ENCODE data around the gene EFCAB6.

Gene EFCAB6

DNA sequence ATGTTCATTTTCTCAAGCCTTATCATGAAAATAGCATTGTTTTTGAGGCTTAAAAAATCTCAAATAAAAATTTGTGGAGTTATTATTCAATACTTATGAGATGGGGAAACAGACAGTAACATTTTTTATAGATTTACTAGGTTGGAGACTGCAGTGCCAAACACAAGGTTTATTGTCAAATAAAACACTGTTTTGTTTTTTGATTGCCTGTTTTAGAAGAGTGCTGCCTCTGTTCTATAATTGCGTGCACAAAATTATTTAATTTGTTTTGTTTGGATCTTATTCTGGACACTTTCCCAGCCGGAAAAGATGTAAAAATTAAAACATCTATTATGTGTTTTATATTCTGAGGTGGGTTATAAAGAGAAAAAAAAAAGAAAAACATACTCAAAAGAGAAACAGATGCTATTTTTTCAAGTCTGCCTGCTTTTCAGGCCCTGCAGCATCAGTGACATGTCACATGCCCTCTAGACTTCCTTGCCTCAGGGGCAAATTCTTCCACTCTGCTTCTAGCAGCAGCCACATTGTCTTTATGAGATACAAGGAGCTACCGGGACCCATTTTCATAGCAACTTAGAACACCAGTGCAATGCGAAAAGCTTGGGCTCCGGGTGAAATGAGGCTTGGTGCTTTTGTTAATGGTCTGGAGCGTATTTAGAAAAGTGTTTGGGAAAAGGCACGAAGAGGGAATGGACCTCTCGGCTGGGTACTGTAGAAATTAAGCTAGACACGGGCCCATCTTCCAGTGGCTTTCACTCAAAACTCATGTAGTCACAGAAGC lies 77.5 kb downstream of the EFCAB6 start:
- FAIRE-seq (no peak), DNase-seq (ENCODE audit: insufficient read length, low spot score) (no peak)
- no peak for TF ChIP-seq POLR2A (IDR thresholded peaks at IDR 0.05; ENCODE audit: low read depth, low read length)

DNA sequence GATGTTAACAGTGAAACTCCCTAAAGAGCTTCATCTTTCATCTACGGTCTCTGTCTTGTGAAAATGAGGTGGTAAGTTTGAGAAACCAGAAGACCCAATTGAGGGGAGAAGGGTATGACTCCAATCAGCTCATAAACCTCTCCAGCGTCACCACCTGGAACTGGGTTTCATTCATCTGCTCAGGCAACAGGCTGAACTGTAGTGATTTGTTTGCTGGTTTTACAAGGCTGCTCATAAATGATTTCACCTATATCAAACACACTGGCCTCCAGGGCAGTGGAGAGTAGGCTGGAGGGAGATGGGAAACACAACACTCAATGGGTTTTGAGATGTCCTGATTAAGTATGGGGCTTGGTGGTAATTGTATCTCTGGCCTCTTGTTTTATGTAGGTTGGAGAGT lies 79.0 kb downstream of the EFCAB6 start:
- no peak for FAIRE-seq
- DNase-seq (ENCODE audit: insufficient read length, low spot score), result no peak
- no peak for TF ChIP-seq POLR2A (IDR thresholded peaks at IDR 0.05; ENCODE audit: low read depth, low read length)

DNA sequence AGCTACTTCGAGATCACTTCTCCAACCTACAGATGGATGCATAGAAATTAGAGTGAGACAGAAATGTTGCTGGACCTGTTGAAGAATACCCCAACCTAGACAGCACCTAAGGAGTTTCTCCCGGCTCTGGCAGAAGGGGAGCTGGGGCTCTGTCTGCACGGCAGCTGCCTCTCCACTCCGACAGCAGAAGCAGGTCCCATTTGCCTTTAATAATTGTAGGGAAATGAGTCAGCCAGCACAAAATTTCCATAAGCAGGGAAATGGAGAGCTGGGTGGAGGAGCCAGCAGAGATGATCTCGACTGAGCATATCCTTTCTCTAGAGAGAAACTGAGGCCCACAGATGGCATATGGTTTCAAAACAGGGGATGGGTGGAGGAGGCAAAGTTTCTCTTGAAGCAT lies 80.1 kb downstream of the EFCAB6 start:
- no peak for FAIRE-seq
- TF ChIP-seq POLR2A (IDR thresholded peaks at IDR 0.05; ENCODE audit: low read depth, low read length), result no peak
- no peak for DNase-seq (ENCODE audit: insufficient read length, low spot score)

DNA sequence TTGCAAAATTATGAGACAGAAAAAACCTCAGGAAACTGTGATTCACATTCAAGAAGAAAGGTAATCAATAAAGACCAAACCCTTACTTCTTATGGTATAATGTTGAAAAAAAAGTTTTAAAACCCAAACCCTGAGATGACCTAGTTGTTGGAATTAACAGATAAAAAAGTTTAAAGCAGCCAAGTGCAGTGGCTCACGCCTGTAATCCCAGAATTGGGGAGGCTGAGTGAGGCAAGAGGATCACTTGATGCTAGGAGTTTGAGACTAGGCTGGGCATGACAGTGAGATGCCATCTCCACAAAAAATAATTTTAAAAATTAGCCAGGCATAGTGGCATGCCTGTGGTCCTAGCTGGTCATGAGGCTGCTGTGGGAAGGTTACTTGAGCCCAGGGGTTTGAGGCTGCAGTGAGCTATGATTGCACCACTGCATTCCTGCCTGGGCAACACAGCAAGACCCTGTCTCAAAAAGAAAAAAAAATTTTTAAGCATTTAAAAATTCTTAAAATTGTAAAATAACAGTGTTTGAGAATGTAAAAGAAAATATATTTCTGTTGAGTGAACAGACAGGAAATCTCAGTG lies 85.1 kb downstream of the EFCAB6 start:
- no peak for FAIRE-seq
- TF ChIP-seq POLR2A (IDR thresholded peaks at IDR 0.05; ENCODE audit: low read depth, low read length), result no peak
- no peak for DNase-seq (ENCODE audit: insufficient read length, low spot score)

DNA sequence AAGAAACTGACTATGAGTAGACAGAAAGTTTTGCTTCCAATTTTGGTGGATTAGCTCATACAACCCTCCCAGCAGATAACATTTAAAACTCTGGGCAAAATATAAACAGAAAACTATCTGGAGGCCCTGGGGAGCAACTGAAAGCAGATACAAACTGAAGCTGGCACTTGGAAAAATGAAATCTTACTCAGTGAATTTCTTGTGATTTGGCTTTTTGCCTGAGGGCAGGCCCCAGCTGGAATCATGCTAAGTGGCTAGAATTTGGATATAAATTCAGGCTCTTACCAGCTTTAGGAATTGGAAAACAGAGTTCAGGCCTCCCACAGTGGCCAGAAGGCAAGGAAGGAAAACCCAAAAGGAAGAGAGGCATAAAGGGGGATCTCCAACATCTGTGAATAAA lies 85.8 kb downstream of the EFCAB6 start:
- no peak for DNase-seq (ENCODE audit: insufficient read length, low spot score)
- FAIRE-seq, result no peak
- no peak for TF ChIP-seq POLR2A (IDR thresholded peaks at IDR 0.05; ENCODE audit: low read depth, low read length)

DNA sequence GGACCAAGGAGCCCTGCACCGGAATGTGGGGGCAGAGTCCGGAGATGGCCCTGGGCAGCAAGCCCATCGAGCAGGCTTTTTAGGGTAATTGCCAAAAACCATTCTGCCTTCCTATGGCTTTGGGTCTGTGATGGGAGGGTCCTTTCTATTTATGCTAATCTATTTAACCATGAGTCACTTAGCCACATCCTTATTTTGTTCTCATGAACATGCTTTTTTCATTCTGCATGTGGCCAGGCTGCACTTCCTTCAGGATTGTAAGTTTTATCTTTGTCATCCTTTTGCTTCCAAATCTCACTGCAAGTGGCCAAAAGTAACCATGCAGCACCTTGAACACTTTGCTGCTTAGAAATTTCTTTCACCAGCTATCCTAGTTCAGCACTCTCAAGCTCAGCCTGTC lies 88.3 kb downstream of the EFCAB6 start:
- DNase-seq (ENCODE audit: insufficient read length, low spot score) (no peak), FAIRE-seq (no peak)
- no peak for TF ChIP-seq POLR2A (IDR thresholded peaks at IDR 0.05; ENCODE audit: low read depth, low read length)

DNA sequence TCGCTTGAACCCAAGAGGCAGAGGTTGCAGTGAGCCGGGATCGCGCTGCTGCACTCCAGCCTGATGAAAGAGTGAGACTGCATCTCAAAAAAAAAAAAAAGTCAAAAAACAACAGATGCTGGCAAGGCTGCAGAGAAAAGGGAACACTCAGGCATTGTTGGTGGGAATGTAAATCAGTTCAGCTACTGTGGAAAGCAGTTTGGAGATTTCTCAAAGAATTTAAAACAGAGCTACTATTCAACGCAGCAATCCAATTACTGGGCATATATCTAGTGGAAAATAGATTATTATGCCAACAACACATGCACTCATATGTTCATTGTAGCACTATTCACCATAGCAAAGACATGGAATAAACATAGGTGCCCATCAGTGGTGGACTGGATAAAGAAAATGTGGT lies 89.7 kb downstream of the EFCAB6 start:
- no peak for TF ChIP-seq POLR2A (IDR thresholded peaks at IDR 0.05; ENCODE audit: low read depth, low read length)
- no peak for DNase-seq (ENCODE audit: insufficient read length, low spot score)
- no peak for FAIRE-seq

DNA sequence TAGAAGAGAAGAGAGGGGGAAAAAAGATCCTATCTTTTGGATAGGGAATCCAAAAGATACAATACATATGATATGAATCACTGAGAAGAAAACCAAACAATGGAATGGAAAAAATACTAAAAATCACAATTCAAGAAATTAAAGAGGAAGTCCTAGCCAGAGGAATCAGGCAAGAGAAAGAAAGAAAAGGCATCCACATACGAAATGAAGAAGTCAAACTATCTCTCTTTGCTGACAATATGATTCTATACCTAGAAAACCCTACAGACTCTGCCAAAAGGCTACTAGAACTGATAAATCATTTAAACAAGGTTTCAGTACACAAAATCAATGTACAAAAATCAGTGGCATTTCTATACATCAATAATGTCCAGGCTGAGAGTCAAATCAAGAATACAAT lies 91.4 kb downstream of the EFCAB6 start:
- TF ChIP-seq POLR2A (IDR thresholded peaks at IDR 0.05; ENCODE audit: low read depth, low read length), result no peak
- no peak for FAIRE-seq
- no peak for DNase-seq (ENCODE audit: insufficient read length, low spot score)

DNA sequence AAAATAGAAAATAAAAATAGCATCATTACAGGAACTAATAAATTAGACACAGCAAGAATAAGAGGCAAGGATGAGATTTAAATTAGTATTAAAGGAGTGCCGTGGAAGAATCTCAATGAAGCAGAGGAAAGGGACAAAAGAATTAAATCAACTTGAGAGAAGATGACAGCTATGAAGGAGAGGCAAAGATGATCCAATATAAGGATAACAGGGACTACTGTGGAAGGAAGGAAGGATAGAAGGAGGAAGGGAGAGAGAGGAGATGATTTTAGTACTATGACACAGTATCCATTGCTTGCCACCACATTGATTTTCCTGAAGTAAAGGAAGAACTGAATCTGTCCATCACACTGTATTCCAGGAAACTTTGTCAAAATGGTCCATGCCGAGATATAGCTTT lies 98.0 kb downstream of the EFCAB6 start:
- FAIRE-seq (no peak), DNase-seq (ENCODE audit: insufficient read length, low spot score) (no peak)
- TF ChIP-seq POLR2A (IDR thresholded peaks at IDR 0.05; ENCODE audit: low read depth, low read length), result no peak

DNA sequence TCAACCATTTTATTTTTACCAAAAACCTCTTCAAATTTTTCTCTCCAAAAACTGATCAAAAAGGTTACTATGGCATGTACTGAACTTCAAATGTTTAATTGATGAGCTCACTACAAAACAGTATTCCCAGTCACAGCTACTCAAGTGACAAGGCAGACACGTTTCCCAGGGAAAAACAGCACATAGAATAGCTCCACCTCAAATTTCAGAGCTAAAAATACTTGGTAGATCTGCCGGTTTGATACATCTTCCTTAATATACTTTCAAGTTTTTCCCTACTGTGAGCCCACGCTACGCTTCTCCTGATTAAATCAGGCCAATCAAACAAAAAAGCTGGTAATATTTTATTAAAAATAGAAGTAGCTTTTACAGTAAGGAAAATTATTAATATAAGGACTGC lies 100.4 kb downstream of the EFCAB6 start:
- DNase-seq (ENCODE audit: insufficient read length, low spot score) (no peak), FAIRE-seq (no peak)

DNA sequence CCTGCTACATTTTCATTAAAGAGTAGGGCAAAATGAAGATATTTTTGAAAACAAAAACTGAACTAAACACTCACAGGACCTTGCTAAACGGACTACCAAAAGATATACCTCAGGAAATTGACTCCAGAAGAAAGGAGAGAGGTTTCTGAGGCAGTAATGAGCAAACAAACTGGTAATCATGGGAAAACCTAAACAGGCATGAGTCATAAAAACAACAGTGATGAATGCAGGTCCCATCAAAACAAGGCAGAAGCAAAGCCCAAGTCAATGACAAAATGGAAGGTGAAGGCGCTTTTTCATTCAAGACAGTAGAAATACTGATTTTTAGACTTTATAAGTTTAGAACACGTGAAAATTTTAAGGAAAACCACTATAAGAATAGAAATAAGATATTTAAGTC lies 104.5 kb downstream of the EFCAB6 start:
- DNase-seq (ENCODE audit: insufficient read length, low spot score) (no peak), FAIRE-seq (no peak)

More for the DNA sequence above, 100.4 kb downstream of the EFCAB6 start:
- no peak for TF ChIP-seq POLR2A (IDR thresholded peaks at IDR 0.05; ENCODE audit: low read depth, low read length)

DNA sequence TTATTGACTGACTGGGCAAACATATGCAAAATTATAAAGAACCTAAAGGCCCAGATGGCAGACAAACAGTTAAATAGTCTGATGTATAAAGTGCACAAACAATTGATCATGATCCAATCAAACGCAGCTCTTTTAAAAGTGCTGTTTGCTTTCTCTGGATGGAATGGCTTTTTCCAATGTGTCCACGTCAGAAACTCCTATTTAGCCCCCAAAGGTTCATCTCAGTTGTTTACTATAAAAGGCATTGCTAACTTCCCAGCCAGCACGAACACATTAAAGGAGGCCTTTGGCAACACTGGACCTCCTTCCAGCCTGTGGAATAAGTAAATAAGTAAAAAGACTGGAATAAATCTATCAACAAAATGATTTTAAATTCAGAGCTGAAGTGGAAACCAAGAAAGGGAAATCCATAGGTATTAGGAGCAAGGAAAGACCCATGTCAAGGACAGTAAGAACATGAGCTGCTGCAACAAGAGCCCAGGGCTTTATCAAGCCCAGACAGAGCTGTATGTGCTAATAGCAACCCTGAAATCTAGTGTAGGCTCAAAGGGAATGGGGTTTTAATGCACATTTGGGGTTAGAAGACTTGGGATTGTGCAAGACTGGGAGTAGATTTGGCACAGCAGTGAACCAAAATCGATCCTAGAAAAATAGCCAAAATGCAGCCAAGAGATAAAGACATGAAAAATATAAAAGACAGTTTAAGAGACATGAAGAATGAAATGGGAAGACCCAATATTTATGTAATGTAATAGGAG lies 105.4 kb downstream of the EFCAB6 start:
- no peak for DNase-seq (ENCODE audit: insufficient read length, low spot score)
- no peak for TF ChIP-seq POLR2A (IDR thresholded peaks at IDR 0.05; ENCODE audit: low read depth, low read length)
- no peak for FAIRE-seq

More for the DNA sequence above, 104.5 kb downstream of the EFCAB6 start:
- no peak for TF ChIP-seq POLR2A (IDR thresholded peaks at IDR 0.05; ENCODE audit: low read depth, low read length)

DNA sequence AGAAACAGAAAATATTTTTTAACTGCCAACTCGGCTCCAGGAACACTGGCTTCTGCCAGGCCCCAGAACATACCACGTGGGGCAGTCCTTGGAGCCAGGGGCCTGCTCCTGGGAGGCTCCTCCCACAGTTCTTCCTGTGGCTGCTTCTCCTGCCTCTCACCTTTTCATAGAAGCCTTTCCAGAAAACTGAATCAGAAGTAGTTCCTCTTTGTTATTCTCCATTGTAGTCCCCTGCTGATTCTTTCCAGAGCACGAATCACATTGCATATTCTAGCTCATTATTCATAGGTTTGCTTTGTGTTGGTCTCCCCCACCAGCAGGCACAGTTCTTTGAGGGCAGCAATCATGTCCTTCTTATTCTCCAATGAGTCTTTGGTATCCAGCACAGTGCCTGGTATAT lies 106.0 kb downstream of the EFCAB6 start:
- FAIRE-seq, result no peak
- TF ChIP-seq POLR2A (IDR thresholded peaks at IDR 0.05; ENCODE audit: low read depth, low read length), result no peak
- no peak for DNase-seq (ENCODE audit: insufficient read length, low spot score)

DNA sequence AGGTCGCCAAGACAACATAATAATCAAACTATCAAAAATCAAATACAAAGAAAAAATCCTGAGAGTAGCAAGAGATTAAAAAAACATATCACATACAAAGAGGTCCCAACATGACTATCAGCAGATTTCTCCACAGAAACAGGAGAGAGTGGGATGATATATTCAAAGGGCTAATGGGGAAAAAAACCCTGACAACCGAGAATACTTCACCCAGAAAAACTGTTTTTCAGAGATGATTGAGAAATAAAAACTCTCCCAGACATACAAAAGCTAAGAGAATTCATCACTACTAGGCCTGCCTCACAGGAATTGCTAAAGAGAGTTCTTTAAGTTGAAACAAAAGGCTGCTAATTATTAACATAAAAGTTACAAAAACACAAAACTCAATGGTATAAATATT lies 108.1 kb downstream of the EFCAB6 start:
- no peak for TF ChIP-seq POLR2A (IDR thresholded peaks at IDR 0.05; ENCODE audit: low read depth, low read length)
- FAIRE-seq, result no peak
- DNase-seq (ENCODE audit: insufficient read length, low spot score), result no peak

DNA sequence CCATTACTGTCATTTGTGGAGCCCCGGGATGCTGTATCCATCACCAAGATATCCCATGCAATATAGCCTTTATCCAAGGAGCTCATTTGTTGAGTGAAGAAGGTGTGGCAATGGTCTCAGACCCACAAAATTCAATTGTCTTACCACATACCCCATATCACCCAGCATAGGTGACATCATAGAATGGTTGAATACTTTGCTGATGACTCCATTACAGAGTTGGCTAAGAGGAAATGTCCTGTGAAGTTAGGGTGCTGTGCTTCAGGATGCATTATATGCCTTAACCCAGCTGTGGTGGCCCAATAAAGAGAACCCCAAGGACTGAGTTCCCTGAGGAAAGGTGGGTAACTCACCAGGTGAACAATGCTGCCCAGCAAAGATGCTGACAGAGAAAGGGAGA lies 113.7 kb downstream of the EFCAB6 start:
- DNase-seq (ENCODE audit: insufficient read length, low spot score) (no peak), FAIRE-seq (no peak)
- no peak for TF ChIP-seq POLR2A (IDR thresholded peaks at IDR 0.05; ENCODE audit: low read depth, low read length)
